GM23338 (cell line): ENCODE data around the gene SLC18B1. TPM values are rescaled to one million over a fixed set of nuclear protein-coding genes. Genes with fewer than 3 reads are reported as not detected.

Experiments used
- ATAC-seq: fragments of 200-7000 bp; cut with Tn5 transposase; 3 replicates; pipeline ENCODE4 v1.9.1; 2020
- DNase-seq: peaks from one replicate; pipeline ENCODE4 v3.0.0-alpha.2; 2015; ENCODE audit warnings: low spot score
- H2AFZ ChIP-seq: fragments of 200-600 bp; sonication (generic); 2 replicates; pipeline ENCODE4 v1.8.0; 2016; ENCODE audit warnings: antibody characterized with exemption, mild to moderate bottlenecking, moderate library complexity
- H3F3A ChIP-seq: fragments of 200-600 bp; sonication (generic); replicated peaks from 2 replicates; pipeline ENCODE4 v1.8.0; 2017; ENCODE audit warnings: antibody characterized with exemption, mixed run types, low read depth
- H3K27ac ChIP-seq: fragments of 200-600 bp; sonication (generic); 2 replicates; pipeline ENCODE4 v1.6.1; 2016; ENCODE audit warnings: low read depth
- H3K27me3 ChIP-seq: fragments of 200-600 bp; sonication (generic); 2 replicates; pipeline ENCODE4 v1.8.0; 2016; ENCODE audit warnings: mild to moderate bottlenecking, mixed run types, moderate library complexity; ENCODE audit not compliant: insufficient read depth
- H3K36me3 ChIP-seq: fragments of 200-600 bp; sonication (generic); 2 replicates; pipeline ENCODE4 v1.8.0; 2016; ENCODE audit warnings: mild to moderate bottlenecking; ENCODE audit not compliant: insufficient read depth
- H3K4me1 ChIP-seq: fragments of 200-600 bp; sonication (generic); 2 replicates; pipeline ENCODE4 v1.8.0; 2016; ENCODE audit warnings: mild to moderate bottlenecking, moderate library complexity; ENCODE audit not compliant: insufficient read depth
- H3K4me2 ChIP-seq: fragments of 200-600 bp; sonication (generic); 2 replicates; pipeline ENCODE4 v1.7.1; 2017; ENCODE audit warnings: mixed run types
- H3K4me3 ChIP-seq: fragments of 200-600 bp; sonication (generic); 2 replicates; pipeline ENCODE4 v1.6.1; 2016; ENCODE audit warnings: mixed run types
- H3K79me2 ChIP-seq: fragments of 200-600 bp; sonication (generic); replicated peaks from 2 replicates; pipeline ENCODE4 v1.8.0; 2017; ENCODE audit warnings: mild to moderate bottlenecking; ENCODE audit not compliant: insufficient read depth
- H3K9me2 ChIP-seq: fragments of 200-600 bp; sonication (generic); 2 replicates; pipeline ENCODE4 v1.8.0; 2017; ENCODE audit not compliant: insufficient read depth
- H4K20me1 ChIP-seq: fragments of 200-600 bp; sonication (generic); replicated peaks from 2 replicates; pipeline ENCODE4 v1.8.0; 2017; ENCODE audit warnings: mild to moderate bottlenecking; ENCODE audit not compliant: insufficient read depth
- H3K27ac Mint-ChIP-seq: 2 replicates; pipeline ENCODE4 v1.8.0; 2020; ENCODE audit warnings: inconsistent platforms, mild to moderate bottlenecking, moderate library complexity, mixed read lengths
- H3K27me3 Mint-ChIP-seq: 3 replicates; pipeline ENCODE4 v1.8.0; 2022; ENCODE audit warnings: low read depth, mild to moderate bottlenecking, moderate library complexity, mixed read lengths, inconsistent platforms; ENCODE audit not compliant: insufficient read depth, poor library complexity
- H3K36me3 Mint-ChIP-seq: 3 replicates; pipeline ENCODE4 v1.8.0; 2021; ENCODE audit warnings: low read depth, mild to moderate bottlenecking, inconsistent platforms, moderate library complexity, mixed read lengths
- H3K4me1 Mint-ChIP-seq: 3 replicates; pipeline ENCODE4 v1.8.0; 2020; ENCODE audit warnings: mild to moderate bottlenecking, inconsistent platforms, mixed read lengths
- H3K4me3 Mint-ChIP-seq: 3 replicates; pipeline ENCODE4 v1.8.0; 2021; ENCODE audit warnings: moderate library complexity, mild to moderate bottlenecking, inconsistent platforms, mixed read lengths
- H3K9me3 Mint-ChIP-seq: 3 replicates; pipeline ENCODE4 v1.8.0; 2020; ENCODE audit warnings: moderate library complexity, mild to moderate bottlenecking, inconsistent platforms, mixed read lengths
- CREB1 ChIP-seq: fragments of 250-450 bp; sonication (Bioruptor Pico); IDR thresholded peaks from 2 replicates; pipeline ENCODE4 v1.5.0; 2020; ENCODE audit warnings: low read depth, mild to moderate bottlenecking, moderate library complexity
- EZH2 ChIP-seq: fragments of 200-600 bp; sonication (generic); IDR thresholded peaks from one replicate; pipeline ENCODE4 v1.8.0; 2017; ENCODE audit warnings: antibody characterized with exemption, mild to moderate bottlenecking, low read depth; ENCODE audit not compliant: unreplicated experiment
- EZH2phosphoT487 ChIP-seq: fragments of 200-600 bp; sonication (generic); IDR thresholded peaks from one replicate; pipeline ENCODE4 v1.8.1; 2018; ENCODE audit warnings: antibody characterized with exemption; ENCODE audit not compliant: unreplicated experiment
- JUNB ChIP-seq: IDR thresholded peaks from one replicate; pipeline ENCODE4 v1.6.1; 2016; ENCODE audit warnings: antibody characterized with exemption; ENCODE audit not compliant: unreplicated experiment
- NANOG ChIP-seq: IDR thresholded peaks from 2 replicates; pipeline ENCODE4 v1.6.1; 2016; ENCODE audit warnings: antibody characterized with exemption, borderline replicate concordance
- POLR2AphosphoS5 ChIP-seq: IDR thresholded peaks from 2 replicates; pipeline ENCODE4 v1.6.1; 2016; ENCODE audit warnings: antibody characterized with exemption, low read depth
- STAT1 ChIP-seq: IDR thresholded peaks from one replicate; pipeline ENCODE4 v1.6.1; 2016; ENCODE audit warnings: antibody characterized with exemption; ENCODE audit not compliant: unreplicated experiment
- ZNF114 ChIP-seq: fragments of 250-450 bp; sonication (Bioruptor Pico); IDR thresholded peaks from 2 replicates; pipeline ENCODE4 v1.5.0; 2020; ENCODE audit warnings: mild to moderate bottlenecking, moderate library complexity
- ZNF331 ChIP-seq: fragments of 250-450 bp; sonication (Bioruptor Pico); IDR thresholded peaks from 2 replicates; pipeline ENCODE4 v1.5.0; 2020; ENCODE audit warnings: low read depth, mild to moderate bottlenecking, moderate library complexity
- polyA plus RNA-seq: library from polyadenylated mRNA; unstranded; fragments of >200 nt; fragmentation: Nextera tagmentation; extraction: Ambion mirVana; gene quantifications from 2 replicates; pipeline ENCODE4 v1.2.1, GENCODE V29; 2016
- total RNA-seq: library from RNA; depleted of rRNA; stranded (reverse); fragments of >200 nt; shearing (Covaris generic); gene quantifications from 2 replicates; pipeline ENCODE4 v1.2.3, GENCODE V29; 2014
- TF ChIP-seq, protein P1 (sequence below): fragments of 250-450 bp; sonication (Bioruptor Pico); IDR thresholded peaks from 2 replicates; pipeline ENCODE4 v1.5.0; 2020; ENCODE audit warnings: mild to moderate bottlenecking, moderate library complexity
- TF ChIP-seq, protein P2 (sequence below): IDR thresholded peaks from 2 replicates; pipeline ENCODE4 v1.6.1; 2016; ENCODE audit warnings: antibody characterized with exemption
- TF ChIP-seq, protein P3 (sequence below): IDR thresholded peaks from one replicate; pipeline ENCODE4 v1.6.1; 2018; ENCODE audit warnings: antibody characterized with exemption; ENCODE audit not compliant: unreplicated experiment
- TF ChIP-seq, protein P4 (sequence below), 2 experiments: fragments of 200-600 bp in 1 of 2; sonication (generic) in 1 of 2; conservative IDR thresholded peaks; 2 replicates each; pipeline versions ENCODE4 v1.5.1 to v1.6.1; 2016 to 2017; ENCODE audit warnings: antibody characterized with exemption in 2 of 2, low read depth in 2 of 2, mild to moderate bottlenecking in 2 of 2, moderate library complexity in 1 of 2

The SLC18B1 gene
- total and polyA plus RNA-seq, 2 experiments from 2014 or later = 26.4 to 37.4 TPM

DNA sequence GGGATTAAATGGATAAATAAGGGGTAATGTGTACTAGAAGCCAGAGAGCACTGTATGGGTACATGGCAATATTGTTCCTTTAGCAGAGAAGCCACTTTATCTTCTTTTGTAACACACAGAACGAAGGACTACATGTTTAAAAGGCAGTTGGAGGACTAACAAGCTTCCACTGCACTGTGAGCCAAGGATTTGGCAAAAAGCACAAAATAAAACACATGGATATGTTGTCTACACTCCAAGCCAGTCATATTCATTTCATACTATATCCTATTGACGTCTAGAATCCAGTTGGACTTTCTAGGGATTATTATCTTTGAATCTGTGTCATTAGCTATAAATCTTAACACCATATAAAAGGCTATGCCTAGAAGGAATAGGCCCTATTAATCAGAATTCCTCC lies 3.0 kb downstream of the SLC18B1 start:
- Mint-ChIP-seq H3K27me3 (peaks cover 3% of the 10 kb centered on the region), H3K4me1 (peaks cover 2% of the 10 kb centered on the region; the same call in 2 of the 3 replicates), H3K27ac (no peak overlapping the region), H3K4me3 (no peak overlapping the region), H3K9me3 (no peaks in the 10 kb centered on the region), H3K36me3 (peaks cover 29% of the 10 kb centered on the region)
- Histone ChIP-seq H3K27me3 (no peaks in the 10 kb centered on the region), H3K4me1 (peaks cover 5% of the 10 kb centered on the region; the same call in 1 of the 2 replicates), H3K79me2 (peaks cover 13% of the 10 kb centered on the region; the same call in 1 of the 2 replicates), H3K36me3 (0 out of 2 replicates have a peak, but pooled peaks cover 9% of the 10 kb centered on the region), H3F3A (no peaks in the 10 kb centered on the region), H2AFZ (no peak overlapping the region), H3K4me2 (no peak overlapping the region), H4K20me1 (no peaks in the 10 kb centered on the region), H3K4me3 (no peak overlapping the region), H3K9me2 (no peaks in the 10 kb centered on the region), H3K27ac (no peak overlapping the region)
- ATAC-seq = no peak
- DNase-seq = no peak
- TF ChIP-seq JUNB = no peak
- TF ChIP-seq NANOG = no peak
- no peak for TF ChIP-seq EZH2
- no peak for TF ChIP-seq CREB1
- TF ChIP-seq, protein P1, sequence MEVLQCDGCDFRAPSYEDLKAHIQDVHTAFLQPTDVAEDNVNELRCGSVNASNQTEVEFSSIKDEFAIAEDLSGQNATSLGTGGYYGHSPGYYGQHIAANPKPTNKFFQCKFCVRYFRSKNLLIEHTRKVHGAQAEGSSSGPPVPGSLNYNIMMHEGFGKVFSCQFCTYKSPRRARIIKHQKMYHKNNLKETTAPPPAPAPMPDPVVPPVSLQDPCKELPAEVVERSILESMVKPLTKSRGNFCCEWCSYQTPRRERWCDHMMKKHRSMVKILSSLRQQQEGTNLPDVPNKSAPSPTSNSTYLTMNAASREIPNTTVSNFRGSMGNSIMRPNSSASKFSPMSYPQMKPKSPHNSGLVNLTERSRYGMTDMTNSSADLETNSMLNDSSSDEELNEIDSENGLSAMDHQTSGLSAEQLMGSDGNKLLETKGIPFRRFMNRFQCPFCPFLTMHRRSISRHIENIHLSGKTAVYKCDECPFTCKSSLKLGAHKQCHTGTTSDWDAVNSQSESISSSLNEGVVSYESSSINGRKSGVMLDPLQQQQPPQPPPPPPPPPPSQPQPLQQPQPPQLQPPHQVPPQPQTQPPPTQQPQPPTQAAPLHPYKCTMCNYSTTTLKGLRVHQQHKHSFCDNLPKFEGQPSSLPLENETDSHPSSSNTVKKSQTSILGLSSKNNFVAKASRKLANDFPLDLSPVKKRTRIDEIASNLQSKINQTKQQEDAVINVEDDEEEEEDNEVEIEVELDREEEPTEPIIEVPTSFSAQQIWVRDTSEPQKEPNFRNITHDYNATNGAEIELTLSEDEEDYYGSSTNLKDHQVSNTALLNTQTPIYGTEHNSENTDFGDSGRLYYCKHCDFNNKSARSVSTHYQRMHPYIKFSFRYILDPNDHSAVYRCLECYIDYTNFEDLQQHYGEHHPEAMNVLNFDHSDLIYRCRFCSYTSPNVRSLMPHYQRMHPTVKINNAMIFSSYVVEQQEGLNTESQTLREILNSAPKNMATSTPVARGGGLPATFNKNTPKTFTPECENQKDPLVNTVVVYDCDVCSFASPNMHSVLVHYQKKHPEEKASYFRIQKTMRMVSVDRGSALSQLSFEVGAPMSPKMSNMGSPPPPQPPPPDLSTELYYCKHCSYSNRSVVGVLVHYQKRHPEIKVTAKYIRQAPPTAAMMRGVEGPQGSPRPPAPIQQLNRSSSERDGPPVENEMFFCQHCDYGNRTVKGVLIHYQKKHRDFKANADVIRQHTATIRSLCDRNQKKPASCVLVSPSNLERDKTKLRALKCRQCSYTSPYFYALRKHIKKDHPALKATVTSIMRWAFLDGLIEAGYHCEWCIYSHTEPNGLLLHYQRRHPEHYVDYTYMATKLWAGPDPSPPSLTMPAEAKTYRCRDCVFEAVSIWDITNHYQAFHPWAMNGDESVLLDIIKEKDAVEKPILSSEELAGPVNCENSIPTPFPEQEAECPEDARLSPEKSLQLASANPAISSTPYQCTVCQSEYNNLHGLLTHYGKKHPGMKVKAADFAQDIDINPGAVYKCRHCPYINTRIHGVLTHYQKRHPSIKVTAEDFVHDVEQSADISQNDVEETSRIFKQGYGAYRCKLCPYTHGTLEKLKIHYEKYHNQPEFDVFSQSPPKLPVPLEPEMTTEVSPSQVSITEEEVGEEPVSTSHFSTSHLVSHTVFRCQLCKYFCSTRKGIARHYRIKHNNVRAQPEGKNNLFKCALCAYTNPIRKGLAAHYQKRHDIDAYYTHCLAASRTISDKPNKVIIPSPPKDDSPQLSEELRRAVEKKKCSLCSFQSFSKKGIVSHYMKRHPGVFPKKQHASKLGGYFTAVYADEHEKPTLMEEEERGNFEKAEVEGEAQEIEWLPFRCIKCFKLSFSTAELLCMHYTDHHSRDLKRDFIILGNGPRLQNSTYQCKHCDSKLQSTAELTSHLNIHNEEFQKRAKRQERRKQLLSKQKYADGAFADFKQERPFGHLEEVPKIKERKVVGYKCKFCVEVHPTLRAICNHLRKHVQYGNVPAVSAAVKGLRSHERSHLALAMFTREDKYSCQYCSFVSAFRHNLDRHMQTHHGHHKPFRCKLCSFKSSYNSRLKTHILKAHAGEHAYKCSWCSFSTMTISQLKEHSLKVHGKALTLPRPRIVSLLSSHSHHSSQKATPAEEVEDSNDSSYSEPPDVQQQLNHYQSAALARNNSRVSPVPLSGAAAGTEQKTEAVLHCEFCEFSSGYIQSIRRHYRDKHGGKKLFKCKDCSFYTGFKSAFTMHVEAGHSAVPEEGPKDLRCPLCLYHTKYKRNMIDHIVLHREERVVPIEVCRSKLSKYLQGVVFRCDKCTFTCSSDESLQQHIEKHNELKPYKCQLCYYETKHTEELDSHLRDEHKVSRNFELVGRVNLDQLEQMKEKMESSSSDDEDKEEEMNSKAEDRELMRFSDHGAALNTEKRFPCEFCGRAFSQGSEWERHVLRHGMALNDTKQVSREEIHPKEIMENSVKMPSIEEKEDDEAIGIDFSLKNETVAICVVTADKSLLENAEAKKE (CRISPR knock-in tag) = no peak
- TF ChIP-seq STAT1 = no peak
- TF ChIP-seq, protein P2, sequence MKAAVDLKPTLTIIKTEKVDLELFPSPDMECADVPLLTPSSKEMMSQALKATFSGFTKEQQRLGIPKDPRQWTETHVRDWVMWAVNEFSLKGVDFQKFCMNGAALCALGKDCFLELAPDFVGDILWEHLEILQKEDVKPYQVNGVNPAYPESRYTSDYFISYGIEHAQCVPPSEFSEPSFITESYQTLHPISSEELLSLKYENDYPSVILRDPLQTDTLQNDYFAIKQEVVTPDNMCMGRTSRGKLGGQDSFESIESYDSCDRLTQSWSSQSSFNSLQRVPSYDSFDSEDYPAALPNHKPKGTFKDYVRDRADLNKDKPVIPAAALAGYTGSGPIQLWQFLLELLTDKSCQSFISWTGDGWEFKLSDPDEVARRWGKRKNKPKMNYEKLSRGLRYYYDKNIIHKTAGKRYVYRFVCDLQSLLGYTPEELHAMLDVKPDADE = no peak
- TF ChIP-seq, protein P3, sequence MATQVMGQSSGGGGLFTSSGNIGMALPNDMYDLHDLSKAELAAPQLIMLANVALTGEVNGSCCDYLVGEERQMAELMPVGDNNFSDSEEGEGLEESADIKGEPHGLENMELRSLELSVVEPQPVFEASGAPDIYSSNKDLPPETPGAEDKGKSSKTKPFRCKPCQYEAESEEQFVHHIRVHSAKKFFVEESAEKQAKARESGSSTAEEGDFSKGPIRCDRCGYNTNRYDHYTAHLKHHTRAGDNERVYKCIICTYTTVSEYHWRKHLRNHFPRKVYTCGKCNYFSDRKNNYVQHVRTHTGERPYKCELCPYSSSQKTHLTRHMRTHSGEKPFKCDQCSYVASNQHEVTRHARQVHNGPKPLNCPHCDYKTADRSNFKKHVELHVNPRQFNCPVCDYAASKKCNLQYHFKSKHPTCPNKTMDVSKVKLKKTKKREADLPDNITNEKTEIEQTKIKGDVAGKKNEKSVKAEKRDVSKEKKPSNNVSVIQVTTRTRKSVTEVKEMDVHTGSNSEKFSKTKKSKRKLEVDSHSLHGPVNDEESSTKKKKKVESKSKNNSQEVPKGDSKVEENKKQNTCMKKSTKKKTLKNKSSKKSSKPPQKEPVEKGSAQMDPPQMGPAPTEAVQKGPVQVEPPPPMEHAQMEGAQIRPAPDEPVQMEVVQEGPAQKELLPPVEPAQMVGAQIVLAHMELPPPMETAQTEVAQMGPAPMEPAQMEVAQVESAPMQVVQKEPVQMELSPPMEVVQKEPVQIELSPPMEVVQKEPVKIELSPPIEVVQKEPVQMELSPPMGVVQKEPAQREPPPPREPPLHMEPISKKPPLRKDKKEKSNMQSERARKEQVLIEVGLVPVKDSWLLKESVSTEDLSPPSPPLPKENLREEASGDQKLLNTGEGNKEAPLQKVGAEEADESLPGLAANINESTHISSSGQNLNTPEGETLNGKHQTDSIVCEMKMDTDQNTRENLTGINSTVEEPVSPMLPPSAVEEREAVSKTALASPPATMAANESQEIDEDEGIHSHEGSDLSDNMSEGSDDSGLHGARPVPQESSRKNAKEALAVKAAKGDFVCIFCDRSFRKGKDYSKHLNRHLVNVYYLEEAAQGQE = no peak
- TF ChIP-seq, protein P4, sequence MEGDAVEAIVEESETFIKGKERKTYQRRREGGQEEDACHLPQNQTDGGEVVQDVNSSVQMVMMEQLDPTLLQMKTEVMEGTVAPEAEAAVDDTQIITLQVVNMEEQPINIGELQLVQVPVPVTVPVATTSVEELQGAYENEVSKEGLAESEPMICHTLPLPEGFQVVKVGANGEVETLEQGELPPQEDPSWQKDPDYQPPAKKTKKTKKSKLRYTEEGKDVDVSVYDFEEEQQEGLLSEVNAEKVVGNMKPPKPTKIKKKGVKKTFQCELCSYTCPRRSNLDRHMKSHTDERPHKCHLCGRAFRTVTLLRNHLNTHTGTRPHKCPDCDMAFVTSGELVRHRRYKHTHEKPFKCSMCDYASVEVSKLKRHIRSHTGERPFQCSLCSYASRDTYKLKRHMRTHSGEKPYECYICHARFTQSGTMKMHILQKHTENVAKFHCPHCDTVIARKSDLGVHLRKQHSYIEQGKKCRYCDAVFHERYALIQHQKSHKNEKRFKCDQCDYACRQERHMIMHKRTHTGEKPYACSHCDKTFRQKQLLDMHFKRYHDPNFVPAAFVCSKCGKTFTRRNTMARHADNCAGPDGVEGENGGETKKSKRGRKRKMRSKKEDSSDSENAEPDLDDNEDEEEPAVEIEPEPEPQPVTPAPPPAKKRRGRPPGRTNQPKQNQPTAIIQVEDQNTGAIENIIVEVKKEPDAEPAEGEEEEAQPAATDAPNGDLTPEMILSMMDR (conservative IDR thresholded peaks at IDR 0.05; ENCODE audit: low read depth in 2 of 2) = no peak
- no peak for TF ChIP-seq POLR2AphosphoS5
- TF ChIP-seq ZNF114 (CRISPR knock-in tag) = no peak
- TF ChIP-seq EZH2phosphoT487 = no peak
- no peak for TF ChIP-seq ZNF331 (CRISPR knock-in tag)
